ENCODE data around the gene CELSR1.

The CELSR1 gene

DNA sequence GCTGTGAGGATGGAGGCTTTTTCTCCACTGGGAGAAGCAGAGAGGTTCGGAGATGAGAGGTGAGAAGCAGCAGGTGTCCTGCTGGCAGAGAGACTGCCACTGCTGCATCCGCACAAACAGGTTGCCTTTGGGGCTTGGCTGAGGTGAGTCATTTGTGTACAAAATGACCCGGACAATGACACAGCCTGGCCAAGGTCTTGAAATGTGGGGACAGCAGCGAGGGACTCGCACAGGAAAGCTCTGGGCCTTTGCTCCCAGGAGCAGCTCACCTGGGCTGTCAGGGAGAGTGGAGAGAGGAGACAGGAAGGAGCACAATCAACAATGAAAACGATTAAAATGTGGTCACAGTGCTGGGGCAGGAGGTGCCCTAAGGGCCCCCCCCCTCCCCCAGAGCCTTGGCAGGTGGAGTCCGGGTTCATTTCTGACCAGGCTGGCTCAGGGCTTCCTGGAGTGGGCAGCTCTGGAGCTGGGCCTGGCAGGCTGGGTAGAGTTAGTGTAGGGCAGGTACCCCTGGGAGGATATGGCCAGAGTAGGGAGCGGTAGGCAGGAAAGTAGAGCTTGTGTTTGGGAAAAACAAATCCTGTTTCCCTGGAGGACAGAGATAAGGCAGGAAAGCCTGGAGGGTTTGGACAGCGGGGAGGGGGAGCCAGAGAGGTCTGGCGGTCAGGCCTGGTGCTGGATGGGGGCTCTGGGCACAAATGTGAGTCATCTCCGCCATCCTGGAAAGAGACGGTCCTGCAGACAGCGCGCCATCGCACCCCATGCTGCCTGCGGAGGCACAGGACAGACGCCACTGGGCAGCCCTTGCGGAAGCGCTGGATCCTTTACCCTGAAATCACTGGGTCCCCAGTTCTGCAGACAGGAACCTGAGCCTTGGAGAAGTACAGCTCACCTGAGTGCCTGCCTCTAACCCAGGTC, 37.8 kb upstream of the CELSR1 start:
- DNase-seq, result no peak

DNA sequence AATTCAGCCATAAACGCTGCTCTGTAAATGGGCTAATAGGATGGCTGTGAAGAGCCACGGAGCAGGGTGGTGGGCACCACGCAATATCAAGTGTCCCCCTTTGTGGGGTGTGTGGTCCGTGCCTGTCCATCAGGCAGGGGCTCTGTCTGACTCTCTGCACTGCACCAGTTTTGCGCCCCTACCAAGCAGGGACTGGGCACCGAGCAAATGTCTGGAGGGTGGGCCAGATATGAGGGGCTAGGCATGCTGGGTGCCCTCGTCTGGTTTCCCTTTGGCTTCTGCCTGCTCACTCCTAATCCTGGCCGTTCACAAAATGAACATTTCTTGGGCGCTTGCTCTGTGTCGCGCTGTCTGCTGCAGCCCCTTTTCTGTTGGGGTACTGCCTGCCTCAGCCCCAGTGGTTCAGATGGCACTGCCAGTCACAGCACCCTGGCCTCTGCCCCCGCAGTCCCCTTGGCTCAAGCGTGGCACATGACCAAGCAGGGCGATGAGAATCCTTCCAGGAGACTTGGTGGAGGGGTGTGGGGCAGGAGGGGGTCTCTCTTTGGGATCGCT, 37.1 kb upstream of the CELSR1 start:
- DNase-seq, result no peak

DNA sequence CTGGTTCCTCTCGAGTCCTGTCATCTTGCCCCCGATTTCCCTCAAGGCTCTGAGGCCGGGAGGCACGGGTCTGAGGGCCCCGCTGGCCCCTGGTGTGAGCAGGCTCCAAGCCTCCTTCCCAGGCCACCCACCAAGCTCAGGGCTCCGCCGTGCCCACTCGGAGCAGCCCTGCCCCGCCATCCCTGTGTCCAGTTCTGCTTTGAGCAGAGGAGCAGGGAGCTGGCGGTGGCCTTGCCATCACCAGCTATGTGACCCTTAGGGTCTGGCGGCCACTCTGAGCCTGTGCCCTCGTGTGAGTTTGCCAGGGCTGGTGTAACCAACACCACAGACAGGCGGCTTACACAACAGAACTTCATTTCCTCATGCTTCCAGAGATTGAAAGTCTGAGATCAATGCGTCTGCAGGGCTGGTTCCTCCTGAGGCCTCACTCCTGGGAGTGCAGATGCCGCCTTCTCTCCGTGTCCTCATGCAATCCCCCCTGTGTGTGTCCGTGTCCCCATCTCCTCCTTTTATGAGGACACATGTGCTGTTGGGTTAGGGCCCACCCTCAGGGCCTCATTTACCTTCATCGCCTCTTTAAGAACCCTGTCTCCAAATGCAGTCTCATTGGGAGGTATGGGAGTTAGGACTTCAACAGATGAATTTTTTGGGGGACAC, 36.5 kb upstream of the CELSR1 start:
- DNase-seq, result no peak

- DNase-seq, result no peak
These were observed 35.7 kb upstream of the CELSR1 start for GRCh38 chr22:46572911-46573780.

- no peak for DNase-seq
These were observed 34.3 kb upstream of the CELSR1 start for GRCh38 chr22:46571642-46572250.

GRCh38 chr22:46569848-46570695, 32.7 kb upstream of the CELSR1 start:
- DNase-seq, result no peak

- no peak for DNase-seq
These were observed 31.8 kb upstream of the CELSR1 start for GRCh38 chr22:46569055-46569847.

DNA sequence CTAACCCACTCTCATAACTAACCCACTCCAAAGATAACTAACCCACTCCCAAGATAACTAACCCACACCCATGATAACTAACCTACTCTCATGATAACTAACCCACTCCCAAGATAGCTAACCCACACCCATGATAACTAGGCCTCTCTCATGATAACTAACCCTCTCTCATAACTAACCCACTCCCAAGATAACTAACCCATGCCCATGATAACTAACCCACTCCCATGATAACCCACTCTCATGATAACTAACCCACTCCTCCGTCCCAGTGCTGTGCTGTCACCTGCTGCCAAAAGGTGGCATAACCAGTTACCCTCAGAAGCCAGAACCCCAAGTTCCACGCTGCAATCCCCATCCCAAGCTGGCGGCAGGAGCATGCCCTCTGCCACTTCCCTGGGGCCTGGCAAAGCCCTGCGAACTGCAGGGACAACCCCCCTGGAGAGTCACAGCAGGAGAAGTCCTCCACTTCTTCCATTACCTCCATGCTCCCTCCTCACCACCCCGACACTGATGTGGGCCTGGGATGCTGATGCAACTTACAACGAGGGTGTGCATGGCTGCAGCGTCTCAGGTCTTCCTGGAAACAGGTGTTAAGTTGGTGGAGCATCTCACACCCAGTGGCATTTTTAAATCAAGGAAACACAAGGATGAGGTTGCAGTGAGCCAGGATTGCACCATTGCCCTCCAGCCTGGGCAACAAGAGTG, 30.8 kb upstream of the CELSR1 start:
- DNase-seq, result no peak

DNA sequence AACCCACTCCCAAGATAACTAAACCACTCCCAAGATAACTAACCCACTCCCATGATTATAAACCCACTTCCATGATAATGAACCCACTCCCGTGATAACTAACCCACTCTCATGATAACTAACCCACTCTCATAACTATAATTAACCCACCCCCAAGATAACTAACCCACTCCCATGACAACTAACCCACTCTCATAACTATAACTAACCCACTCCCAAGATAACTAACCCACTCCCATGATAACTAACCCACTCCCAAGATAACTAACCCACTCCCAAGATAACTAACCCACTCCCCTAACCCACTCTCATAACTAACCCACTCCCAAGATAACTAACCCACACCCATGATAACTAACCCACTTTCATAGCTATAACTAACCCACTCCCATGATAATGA, 30.1 kb upstream of the CELSR1 start:
- no peak for DNase-seq

DNA sequence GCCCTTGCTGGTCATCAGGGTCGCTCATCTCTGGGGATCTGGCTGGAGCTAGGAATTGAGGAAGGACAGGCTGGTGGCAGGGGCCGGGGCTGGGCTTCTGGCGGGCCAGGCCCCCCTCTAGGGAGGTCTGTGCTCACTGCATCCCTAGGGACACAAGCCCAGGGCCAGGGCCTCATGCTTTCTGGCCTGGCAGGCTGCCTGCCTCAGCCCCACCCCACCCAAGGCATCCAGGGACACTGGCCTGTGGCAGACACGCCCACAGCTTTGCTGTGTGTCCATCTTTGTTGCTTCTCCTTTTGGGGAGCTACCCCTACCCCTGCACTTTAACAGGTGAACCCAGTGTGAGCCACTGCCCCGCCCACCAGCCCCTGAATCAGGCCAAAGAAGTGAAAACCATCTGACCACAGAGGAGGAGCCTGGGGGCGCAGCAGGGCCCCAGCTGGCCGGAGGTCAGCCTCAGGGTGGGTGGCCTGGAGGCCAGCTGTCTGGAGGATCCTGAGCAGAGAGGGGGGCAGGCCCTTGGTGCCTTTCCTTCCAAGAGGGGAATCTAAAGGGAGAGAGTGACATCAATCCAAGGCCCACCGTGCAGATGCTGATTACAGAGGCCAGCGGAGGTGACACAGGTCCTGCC, 26.8 kb upstream of the CELSR1 start:
- DNase-seq, result no peak

- DNase-seq, result peak; percentile 80
These were observed 26.1 kb upstream of the CELSR1 start for GRCh38 chr22:46563381-46564083.

GRCh38 chr22:46561435-46561905, 24.1 kb upstream of the CELSR1 start:
- no peak for DNase-seq

- no peak for DNase-seq
These were observed 23.4 kb upstream of the CELSR1 start for GRCh38 chr22:46560696-46561295.

DNA sequence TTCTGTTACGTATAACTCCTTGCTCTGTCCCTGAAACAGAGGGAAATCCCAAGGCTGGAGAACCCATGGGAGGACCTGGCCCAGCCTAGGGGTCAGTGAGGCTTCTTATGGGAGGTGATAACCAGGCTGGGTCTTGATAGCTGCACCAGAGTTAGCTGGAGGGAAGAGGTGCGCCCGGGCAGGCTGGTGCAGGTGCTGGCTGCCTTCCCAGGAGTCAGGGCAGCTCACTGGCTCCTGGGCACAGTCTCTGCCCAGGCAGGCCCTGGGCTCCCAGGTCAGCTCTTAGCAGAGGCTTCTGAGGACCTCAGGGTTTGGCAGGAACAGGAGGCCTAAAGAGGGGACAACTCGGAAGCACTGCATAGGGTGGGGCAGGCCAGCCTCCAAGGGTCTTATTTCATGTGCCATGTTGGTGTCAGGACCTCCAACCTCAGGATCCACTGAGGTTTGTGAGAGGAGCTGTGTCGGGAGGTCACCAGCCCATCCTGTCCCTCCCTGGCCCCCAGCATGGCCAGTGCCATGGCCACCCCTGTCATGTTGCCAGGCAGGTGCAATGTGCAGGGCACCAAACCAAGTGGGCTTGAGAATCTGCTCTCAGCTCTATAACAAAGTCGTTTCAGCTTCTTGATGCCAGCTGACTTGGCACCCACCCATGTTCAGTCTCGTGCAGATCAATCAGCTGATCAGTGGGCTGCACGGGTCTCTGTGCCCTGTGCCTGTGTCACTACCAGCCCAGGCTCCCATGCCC, 20.5 kb upstream of the CELSR1 start:
- no peak for DNase-seq

DNA sequence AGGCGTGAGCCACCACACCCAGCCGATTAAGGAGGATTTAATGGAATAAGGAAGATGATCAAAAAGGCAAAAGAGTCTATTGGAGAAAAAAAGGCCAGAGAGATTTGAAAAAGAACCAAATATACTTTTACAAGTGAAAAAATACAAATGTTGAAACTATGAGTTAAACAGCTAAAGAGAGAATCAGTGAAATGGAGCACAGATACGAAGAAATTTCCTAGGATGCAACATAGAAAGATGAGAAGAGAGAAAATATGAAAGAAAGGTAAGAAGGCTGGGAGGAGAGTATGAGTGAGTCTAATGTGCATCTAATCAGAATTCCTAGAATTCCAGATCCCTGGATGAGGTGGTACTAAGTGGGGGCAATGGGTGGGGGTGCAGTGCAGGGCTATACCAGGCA, 19.4 kb upstream of the CELSR1 start:
- DNase-seq, result no peak

GRCh38 chr22:46553189-46553588, 15.8 kb upstream of the CELSR1 start:
- no peak for DNase-seq

DNA sequence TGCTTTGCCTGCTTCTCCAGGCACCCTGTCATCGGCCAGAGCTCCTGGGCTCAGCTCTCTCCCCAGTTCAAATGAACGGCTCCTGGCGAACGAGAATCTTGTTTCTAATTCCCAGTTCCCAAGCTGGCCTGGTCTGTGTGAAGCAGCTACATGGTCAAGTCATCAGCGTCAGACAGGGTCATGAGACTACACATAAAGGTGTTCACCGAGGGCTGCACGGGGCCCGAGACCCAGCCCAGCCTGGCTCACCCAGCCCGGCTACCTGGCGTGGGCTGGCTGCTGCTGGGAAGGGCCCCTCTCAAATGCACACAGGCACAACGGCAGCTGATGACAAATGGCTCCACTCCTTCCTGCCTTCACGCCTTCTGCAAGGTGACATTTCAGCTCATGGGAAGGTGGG, 14.6 kb upstream of the CELSR1 start:
- DNase-seq, result no peak

- DNase-seq, result no peak
These were observed 13.9 kb upstream of the CELSR1 start for GRCh38 chr22:46551321-46551720.
